Measurements from ENCODE around the gene PTPRD. TPM values are rescaled to one million over a fixed set of nuclear protein-coding genes. Genes with fewer than 3 reads are reported as not detected.
A peak's percentile ranks its signal among the peaks of the same experiment; 100 is the strongest.

Gene PTPRD
- total RNA-seq, 2 donors from 2014 or later: 19.6 to 101 TPM

- Histone ChIP-seq H3K9me3 (no peaks in the 10 kb centered on the region), H3K4me3 (no peak overlapping the region), H3K4me1 (ENCODE audit: control insufficient read depth in 1 of 2, low read depth in 2 of 2) (peaks cover 15 to 20% of the 10 kb centered on the region in 2 donors), H3K36me3 (no peaks in the 10 kb centered on the region), H3K27me3 (replicated peaks; ENCODE audit: insufficient read depth) (no peaks in the 10 kb centered on the region), H3K27ac (no peak overlapping the region)
- ATAC-seq (ENCODE audit: insufficient number of reproducible peaks, low FRiP score, low read depth): no peak
- no peak for DNase-seq (ENCODE audit: low spot score)
- TF ChIP-seq CTCF (IDR thresholded peaks at IDR 0.05): no peak
Measured at GRCh38 chr9:8876303-8876702, 1736.5 kb downstream of the PTPRD start.

- H3K4me1 ChIP-seq (ENCODE audit: control insufficient read depth in 1 of 2, low read depth in 2 of 2): peaks cover 21 to 36% of the 10 kb centered on the region in 2 donors
- DNase-seq (ENCODE audit: low spot score): no peak
- H3K27ac ChIP-seq: no peak overlapping the region
- no peaks in the 10 kb centered on the region for H3K36me3 ChIP-seq
- H3K4me3 ChIP-seq: no peak overlapping the region
- H3K27me3 ChIP-seq (replicated peaks; ENCODE audit: insufficient read depth): no peaks in the 10 kb centered on the region
- no peak for TF ChIP-seq CTCF (IDR thresholded peaks at IDR 0.05)
- no peaks in the 10 kb centered on the region for H3K9me3 ChIP-seq
- ATAC-seq (ENCODE audit: insufficient number of reproducible peaks, low FRiP score, low read depth): no peak
Measured at GRCh38 chr9:8874482-8874881, 1738.3 kb downstream of the PTPRD start.

GRCh38 chr9:8872802-8873201 lies 1740.0 kb downstream of the PTPRD start:
- no peaks in the 10 kb centered on the region for H3K27me3 ChIP-seq (replicated peaks; ENCODE audit: insufficient read depth)
- no peak for ATAC-seq (ENCODE audit: insufficient number of reproducible peaks, low FRiP score, low read depth)
- H3K4me1 ChIP-seq (ENCODE audit: control insufficient read depth in 1 of 2, low read depth in 2 of 2): peaks cover 21 to 50% of the 10 kb centered on the region in 2 donors
- H3K4me3 ChIP-seq: no peak overlapping the region
- no peak overlapping the region for H3K27ac ChIP-seq
- DNase-seq (ENCODE audit: low spot score): no peak
- H3K36me3 ChIP-seq: no peaks in the 10 kb centered on the region
- no peaks in the 10 kb centered on the region for H3K9me3 ChIP-seq
- TF ChIP-seq CTCF (IDR thresholded peaks at IDR 0.05): no peak

- no peak for ATAC-seq (ENCODE audit: insufficient number of reproducible peaks, low FRiP score, low read depth)
- no peaks in the 10 kb centered on the region for H3K9me3 ChIP-seq
- H3K4me1 ChIP-seq (ENCODE audit: control insufficient read depth in 1 of 2, low read depth in 2 of 2): peaks cover 21 to 50% of the 10 kb centered on the region in 2 donors
- no peaks in the 10 kb centered on the region for H3K36me3 ChIP-seq
- DNase-seq (ENCODE audit: low spot score): no peak
- H3K4me3 ChIP-seq: no peak overlapping the region
- no peaks in the 10 kb centered on the region for H3K27me3 ChIP-seq (replicated peaks; ENCODE audit: insufficient read depth)
- TF ChIP-seq CTCF (IDR thresholded peaks at IDR 0.05): no peak
- peak overlapping the region; percentile 41 to 50 for H3K27ac ChIP-seq
Measured at GRCh38 chr9:8871796-8872445, 1740.9 kb downstream of the PTPRD start.

- no peaks in the 10 kb centered on the region for H3K36me3 ChIP-seq
- H3K4me3 ChIP-seq: peak overlapping the region; percentile 54
- DNase-seq (ENCODE audit: low spot score): no peak
- no peaks in the 10 kb centered on the region for H3K9me3 ChIP-seq
- H3K27ac ChIP-seq: peak overlapping the region; percentile 36 to 50
- no peak for ATAC-seq (ENCODE audit: insufficient number of reproducible peaks, low FRiP score, low read depth)
- no peak for TF ChIP-seq CTCF (IDR thresholded peaks at IDR 0.05)
- peaks cover 21 to 50% of the 10 kb centered on the region in 2 donors for H3K4me1 ChIP-seq (ENCODE audit: control insufficient read depth in 1 of 2, low read depth in 2 of 2)
- no peaks in the 10 kb centered on the region for H3K27me3 ChIP-seq (replicated peaks; ENCODE audit: insufficient read depth)
Measured at GRCh38 chr9:8871396-8871795, 1741.4 kb downstream of the PTPRD start.
